CD1c-positive myeloid dendritic cell (primary cell): Measurements from ENCODE around the gene PTCD1.
A peak's percentile ranks its signal among the peaks of the same experiment; 100 is the strongest.

Source experiments
- DNase-seq: peaks from one replicate; pipeline ENCODE4 v3.0.0-alpha.2; 2016; ENCODE audit errors: extremely low spot score

Gene PTCD1

GRCh38 chr7:99409192-99409572 lies 29.4 kb downstream of the PTCD1 start:
- DNase-seq = peak; percentile 14

- peak; percentile 97 for DNase-seq
These were observed 30.0 kb downstream of the PTCD1 start, which contains the start of the genes BUD31 and PDAP1 for GRCh38 chr7:99408379-99409191. Gene BUD31, plus strand, starts transcription at chr7:99408969. Its CDS starts 2,124 bp downstream, at chr7:99411093. Gene PDAP1, minus strand, starts transcription at chr7:99408597. Its CDS starts 49 bp downstream, at chr7:99408548.

GRCh38 chr7:99407872-99408378 lies 30.7 kb downstream of the PTCD1 start:
- peak; percentile 63 for DNase-seq

GRCh38 chr7:99406557-99406956 lies 32.0 kb downstream of the PTCD1 start:
- DNase-seq = no peak

GRCh38 chr7:99404977-99405320 lies 33.6 kb downstream of the PTCD1 start:
- no peak for DNase-seq

- no peak for DNase-seq
These were observed 34.2 kb downstream of the PTCD1 start for GRCh38 chr7:99404235-99404976.

GRCh38 chr7:99403764-99404163 lies 34.8 kb downstream of the PTCD1 start:
- DNase-seq = no peak

- DNase-seq = no peak
These were observed 35.7 kb downstream of the PTCD1 start for GRCh38 chr7:99402854-99403253.

GRCh38 chr7:99399597-99399996 lies 39.0 kb downstream of the PTCD1 start:
- DNase-seq = no peak

- no peak for DNase-seq
These were observed 39.6 kb downstream of the PTCD1 start for GRCh38 chr7:99398891-99399445.

- no peak for DNase-seq
These were observed 41.2 kb downstream of the PTCD1 start for GRCh38 chr7:99397297-99397983.

- DNase-seq = no peak
These were observed 41.9 kb downstream of the PTCD1 start for GRCh38 chr7:99396418-99397296.

- DNase-seq = no peak
These were observed 42.8 kb downstream of the PTCD1 start for GRCh38 chr7:99395616-99396327.

GRCh38 chr7:99394188-99394502 lies 44.5 kb downstream of the PTCD1 start:
- DNase-seq = no peak

- DNase-seq = no peak
These were observed 45.0 kb downstream of the PTCD1 start for GRCh38 chr7:99393355-99394187.

GRCh38 chr7:99392659-99393354 lies 45.8 kb downstream of the PTCD1 start:
- peak; percentile 71 for DNase-seq

- DNase-seq = no peak
These were observed 46.6 kb downstream of the PTCD1 start for GRCh38 chr7:99392046-99392445.

- DNase-seq = no peak
These were observed 47.5 kb downstream of the PTCD1 start for GRCh38 chr7:99390941-99391602.
